Thyroid gland (tissue), 4 donors: ENCODE data around the gene MED8.

Experiments used
- CTCF ChIP-seq, 6 experiments: fragments of 200-600 bp in 3 of 6; fragments of 450-650 bp in 3 of 6; sonication (generic) in 3 of 6; IDR thresholded peaks; one replicate each; pipeline ENCODE4 v1.5.1; 2016 to 2019; ENCODE audit warnings: antibody characterized with exemption in 6 of 6, mild to moderate bottlenecking in 2 of 6, inconsistent platforms in 1 of 6, moderate library complexity in 1 of 6
- POLR2A ChIP-seq, 2 donors: fragments of 450-650 bp; IDR thresholded peaks; one replicate each; pipeline ENCODE4 v1.6.1; 2017; ENCODE audit warnings: antibody characterized with exemption in 2 of 2, mild to moderate bottlenecking in 2 of 2, moderate library complexity in 1 of 2

GRCh38 chr1:43376723-43377235 lies 12.8 kb downstream of the MED8 start:
- TF ChIP-seq CTCF (IDR thresholded peaks at IDR 0.05), result no peak
- TF ChIP-seq POLR2A (IDR thresholded peaks at IDR 0.05), result no peak
